ENCODE measurements around the gene RFTN1.

RFTN1 gene

GRCh38 chr3:16513141-16514020 lies at the start of gene RFTN1:
RFTN1 (minus strand) TSS chr3:16513699; CDS start chr3:16493869, 19,830 bp downstream.
- no peak for DNase-seq

DNA sequence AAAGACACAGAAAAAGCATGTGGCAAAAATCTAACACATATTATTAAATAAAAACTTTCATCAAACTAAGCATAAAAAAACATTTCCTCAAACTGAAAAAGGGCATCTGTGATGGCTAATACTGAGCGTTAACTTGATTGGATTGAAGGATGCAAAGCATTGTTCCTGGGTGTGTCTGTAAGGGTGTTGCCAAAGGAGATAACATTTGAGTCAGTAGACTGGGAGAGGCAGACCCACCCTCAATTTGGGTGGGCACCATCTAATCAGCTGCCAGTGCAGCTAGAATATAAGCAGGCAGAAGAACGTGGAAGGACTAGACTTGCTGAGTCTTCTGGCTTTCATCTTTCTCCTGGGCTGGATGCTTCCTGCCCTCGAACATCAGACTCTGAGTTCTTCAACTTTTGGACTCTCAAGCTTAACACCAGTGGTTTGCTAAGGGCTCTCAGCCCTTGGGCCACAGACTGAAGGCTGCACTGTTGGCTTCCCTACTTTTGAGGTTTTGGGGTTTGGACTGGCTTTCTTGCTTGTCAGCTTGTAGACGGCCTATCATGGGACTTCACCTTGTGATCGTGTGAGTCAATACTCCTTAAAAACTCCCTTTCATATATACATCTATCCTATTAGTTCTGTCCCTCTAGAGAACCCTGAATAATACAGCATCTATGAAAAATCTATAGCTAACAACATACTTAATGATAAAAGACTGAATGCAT lies 46.3 kb upstream of the RFTN1 start:
- DNase-seq, result no peak

DNA sequence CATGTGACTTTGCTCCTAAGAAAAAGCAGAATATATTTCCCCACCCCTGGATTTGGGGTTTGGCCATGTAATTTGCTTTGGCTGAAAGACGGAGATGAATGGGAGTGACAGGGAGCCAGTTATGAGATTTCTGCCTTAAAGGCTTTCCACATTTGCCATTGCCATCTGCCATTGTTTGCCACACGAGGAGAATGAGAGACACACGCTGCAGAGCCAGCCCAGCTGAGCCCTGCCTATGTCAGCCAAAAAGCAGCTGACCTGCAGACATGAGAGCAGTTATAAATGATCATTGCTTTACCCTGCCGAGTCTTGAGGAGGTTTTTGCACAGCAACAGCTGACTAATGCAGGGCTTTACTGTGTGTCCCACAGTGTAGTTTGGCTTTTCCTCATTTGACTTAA lies 40.6 kb upstream of the RFTN1 start:
- no peak for DNase-seq

GRCh38 chr3:16552757-16553156 lies 39.3 kb upstream of the RFTN1 start:
- no peak for DNase-seq

DNA sequence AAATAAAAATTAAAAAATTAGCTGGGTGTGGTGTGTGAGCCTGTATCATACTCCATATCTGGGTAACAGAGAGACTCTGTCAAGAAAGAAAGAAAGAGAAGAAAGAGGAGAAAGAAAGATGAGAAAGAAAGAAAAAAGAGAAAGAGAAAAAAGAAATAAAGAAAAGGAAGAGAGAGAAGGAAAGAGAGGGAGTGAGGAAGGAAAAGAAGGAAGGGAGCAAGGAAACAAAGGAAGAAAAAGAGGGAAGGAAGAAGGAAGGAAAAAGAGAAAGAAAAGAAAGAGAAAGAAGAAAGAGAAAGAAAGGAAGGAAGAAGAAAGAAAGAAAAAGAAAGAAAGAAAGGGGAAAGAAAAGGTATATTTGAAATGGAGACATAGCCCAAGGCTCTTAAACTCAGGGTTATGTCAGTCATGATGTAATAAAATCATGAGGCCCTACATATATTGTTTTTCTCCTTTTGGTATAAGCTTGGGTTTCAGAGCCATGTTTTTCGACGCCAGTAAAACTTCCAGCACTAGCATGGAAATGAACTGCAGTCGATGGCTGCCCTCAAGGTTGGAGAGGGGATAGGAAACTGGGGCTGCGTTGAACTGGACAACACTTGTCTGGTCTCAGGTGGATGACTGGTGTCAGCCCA lies 38.0 kb upstream of the RFTN1 start:
- no peak for DNase-seq

DNA sequence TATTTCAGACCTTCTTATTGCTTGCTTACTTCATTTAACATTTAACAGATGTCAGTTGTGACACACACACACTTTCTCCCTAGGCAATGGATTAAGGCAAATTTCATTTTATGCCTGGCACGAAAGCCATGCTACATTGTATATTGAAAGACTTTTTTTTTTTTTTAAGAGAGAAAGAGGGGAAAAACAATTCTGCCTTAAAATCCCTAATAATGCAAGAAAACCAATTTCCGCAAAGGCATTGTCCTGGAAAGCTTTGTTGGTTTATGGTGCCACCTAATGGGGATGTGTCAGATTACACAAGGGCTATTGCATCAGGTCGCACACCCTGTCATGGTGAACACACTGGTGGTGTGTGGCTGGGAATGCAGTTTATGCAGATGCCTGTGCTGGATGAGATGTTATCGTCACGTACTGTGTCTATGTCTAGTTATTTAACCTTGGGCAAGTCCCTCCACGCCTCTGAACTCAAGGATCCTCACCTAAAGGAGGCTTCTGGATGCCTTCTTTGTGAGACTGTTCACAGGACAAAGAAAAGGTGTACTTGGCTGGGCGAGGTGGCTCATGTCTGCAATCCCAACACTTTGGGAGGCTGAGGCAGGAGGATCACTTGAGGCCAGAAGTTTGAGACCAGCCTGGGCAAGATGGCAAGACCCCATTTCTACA lies 37.3 kb upstream of the RFTN1 start:
- DNase-seq, result peak; percentile 45

GRCh38 chr3:16550305-16550675 lies 36.8 kb upstream of the RFTN1 start:
- DNase-seq, result no peak

- no peak for DNase-seq
Measured at GRCh38 chr3:16548721-16549120, 35.2 kb upstream of the RFTN1 start.

- no peak for DNase-seq
Measured at GRCh38 chr3:16547561-16548357, 34.3 kb upstream of the RFTN1 start.

DNA sequence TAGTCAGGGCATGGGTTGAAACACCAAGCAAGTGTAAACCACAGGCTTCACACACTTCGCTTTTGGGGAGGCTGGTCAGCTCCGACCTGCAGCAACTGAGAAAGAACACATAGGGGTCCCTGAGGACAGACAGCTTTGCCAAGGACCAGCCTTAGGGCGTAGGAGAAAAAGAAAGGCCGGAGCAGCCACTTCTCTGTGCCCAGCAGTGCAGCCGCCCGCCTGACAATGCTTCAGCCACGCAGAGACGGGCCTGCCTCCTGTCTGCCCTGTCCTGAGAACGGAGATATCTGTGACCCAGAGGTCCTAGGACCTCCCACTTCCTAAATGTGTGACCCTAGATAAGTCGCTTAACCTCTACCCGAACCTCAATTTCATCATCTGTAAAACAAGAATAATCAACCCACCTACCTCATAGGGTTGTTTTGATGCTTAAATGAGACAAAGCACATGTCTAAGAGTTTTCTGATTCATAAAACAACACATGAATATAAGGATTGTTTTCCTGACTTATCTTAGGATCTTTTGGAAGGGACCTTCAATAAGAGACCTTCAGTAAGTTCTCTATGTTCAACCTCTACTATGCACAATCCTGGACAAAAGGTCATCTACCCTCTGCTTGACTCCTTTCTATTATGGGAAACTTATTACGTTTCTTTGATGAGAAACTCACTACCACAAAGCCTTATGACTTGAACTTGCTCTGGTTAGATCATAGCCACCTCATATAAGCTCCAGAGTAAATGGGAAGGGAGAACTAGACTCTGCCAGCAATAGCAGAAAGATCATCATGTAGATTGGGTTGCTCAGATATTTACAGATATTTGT lies 32.9 kb upstream of the RFTN1 start:
- DNase-seq, result no peak

DNA sequence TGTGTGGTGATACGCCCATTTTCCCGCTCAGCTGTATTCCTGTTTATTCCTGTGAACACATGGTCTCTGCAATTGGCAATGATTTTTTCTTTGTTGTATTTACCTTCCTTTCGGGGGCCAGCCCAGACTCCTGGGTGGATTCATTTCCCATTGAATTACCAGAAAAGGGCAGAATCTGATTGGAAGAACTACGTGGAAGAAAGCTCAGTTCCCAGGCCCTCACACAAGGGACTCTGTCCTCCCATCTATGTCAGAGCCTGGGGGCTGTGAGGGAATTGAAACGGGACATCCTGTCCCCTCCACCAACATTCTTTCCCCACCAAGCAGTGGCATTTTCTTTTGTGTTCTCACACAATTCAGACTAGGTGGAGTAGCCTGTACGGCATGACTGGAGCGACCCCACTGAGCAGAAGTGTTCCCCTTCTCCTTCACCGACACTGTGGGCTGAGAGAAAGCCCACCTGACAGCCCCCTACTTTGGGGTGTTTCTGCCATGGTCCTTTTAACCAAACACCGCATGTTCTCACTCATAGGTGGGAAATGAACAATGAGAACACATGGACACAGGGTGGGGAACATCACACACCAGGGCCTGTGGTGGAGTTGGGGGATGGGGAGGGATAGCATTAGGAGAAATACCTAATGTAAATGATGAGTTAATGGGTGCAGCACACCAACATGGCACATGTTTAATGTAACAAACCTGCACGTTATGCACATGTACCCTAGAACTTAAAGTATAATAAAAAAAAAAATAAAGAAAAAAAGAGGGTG lies 32.1 kb upstream of the RFTN1 start:
- DNase-seq, result no peak

DNA sequence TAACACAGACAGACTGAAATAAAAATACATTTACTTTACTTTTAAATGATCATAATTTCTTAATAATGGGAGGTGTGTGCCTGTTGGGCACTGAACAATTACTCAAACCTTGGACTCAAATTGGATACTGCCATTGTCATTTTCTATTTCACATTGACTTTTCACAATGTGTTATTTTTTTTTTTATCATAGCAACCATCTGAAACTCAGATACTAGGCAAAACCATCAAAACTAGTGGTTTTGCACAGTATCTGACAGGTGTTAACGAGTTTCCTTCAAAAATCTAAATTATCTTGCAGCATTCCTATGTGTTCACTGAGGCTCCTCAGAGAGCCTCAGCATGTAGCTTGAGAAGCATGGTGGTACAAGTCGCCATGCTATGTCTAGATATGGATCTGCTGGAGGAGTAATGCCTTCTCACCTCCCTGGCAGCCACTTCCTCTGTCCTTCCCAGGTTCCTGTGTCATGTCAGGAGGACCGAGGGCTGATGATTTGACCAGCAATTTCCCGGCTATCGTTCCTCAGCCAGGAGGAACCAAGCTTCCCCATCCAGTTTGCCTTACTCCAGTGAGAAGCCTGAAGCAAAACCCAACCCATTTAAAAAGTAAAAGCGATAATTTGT lies 29.9 kb upstream of the RFTN1 start:
- DNase-seq, result no peak

- DNase-seq, result no peak
Measured at GRCh38 chr3:16538507-16538906, 25.0 kb upstream of the RFTN1 start.

DNA sequence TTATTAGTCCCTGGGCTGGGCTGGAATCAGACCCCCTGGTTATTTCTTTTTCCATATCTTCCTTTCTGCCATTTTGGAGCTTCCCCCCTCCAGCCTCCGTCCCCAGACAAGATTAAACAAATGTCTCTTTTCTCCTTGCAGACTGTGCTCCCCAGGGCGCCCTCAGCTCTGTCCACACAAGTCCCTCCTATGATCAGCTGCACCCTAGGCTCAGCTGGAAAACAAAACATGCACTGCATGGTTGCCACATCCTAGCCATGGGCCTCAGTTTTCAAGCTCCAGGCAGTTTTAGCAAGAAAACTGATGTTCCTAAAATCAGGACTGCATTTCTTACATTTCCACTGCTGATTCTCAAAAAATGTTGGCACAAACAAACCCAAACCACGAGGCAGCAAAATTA lies 23.5 kb upstream of the RFTN1 start:
- no peak for DNase-seq

GRCh38 chr3:16536344-16536663 lies 22.8 kb upstream of the RFTN1 start:
- no peak for DNase-seq

GRCh38 chr3:16534640-16535262 lies 21.3 kb upstream of the RFTN1 start:
- no peak for DNase-seq

DNA sequence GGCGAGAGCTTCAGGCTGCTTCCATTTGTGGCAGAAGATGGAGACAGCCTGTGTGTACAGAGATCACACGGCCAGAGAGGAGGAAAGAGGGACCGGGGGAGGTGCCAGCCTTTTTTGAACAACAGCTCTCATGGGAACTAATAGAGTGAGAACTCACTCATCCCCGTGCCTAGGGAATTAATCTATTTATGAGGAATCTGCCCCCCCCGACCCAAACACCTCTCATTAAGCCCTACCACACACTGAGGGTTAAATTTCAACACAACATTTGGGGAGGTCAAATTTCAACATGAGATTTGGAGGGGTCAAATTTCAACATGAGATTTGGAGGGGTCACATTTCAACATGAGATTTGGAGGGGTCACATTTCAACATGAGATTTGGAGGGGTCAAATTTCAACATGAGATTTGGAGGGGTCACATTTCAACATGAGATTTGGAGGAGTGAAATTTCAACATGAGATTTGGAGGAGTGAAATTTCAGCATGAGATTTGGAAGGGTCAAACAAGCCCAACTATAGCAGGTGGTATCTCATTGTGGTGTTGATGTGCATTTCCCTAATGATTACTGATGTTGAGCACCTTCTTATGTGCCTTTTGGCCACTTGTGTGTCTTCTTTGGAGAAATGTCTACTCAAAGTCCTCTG lies 20.6 kb upstream of the RFTN1 start:
- DNase-seq, result no peak

DNA sequence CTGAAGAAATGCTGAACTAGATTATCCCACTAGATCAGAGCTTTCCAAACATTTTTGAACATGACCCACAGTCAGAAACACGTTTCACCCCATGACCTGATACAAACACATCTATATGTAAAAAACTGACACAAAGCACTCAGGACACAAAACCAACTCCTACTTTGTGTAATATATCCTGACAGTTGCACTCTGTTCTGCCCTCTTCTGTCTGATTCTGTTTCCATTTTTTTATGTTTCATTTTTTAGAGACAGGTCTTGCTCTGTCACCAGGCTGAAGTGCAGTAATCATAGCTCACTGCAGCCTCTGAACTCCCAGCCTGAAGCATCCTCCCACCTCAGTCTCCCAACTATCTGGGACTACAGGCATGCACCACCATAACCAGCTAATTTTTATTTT lies 15.8 kb upstream of the RFTN1 start:
- no peak for DNase-seq

DNA sequence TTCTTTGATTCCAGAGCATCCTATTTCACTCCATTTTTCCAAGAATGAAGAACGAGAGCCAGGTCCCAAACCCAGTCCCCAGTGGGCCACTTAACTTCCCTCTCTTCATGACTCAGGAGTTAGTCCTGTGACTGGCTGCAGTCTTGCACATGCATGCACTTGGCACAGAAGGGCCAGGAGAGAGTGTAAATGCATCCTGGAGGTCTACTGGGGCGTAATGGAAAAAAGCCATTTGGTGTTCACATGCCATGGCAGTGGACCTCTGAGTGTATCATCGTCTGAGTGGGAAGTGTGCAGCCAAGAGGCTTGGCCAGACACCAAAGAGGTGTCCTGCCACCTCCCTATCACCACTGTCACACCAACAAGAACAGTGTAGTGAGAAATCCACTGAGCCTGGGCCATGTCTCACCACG lies 15.1 kb upstream of the RFTN1 start:
- DNase-seq, result no peak

All from NCI-H1048 (cell line).